ENCODE data around the gene PALLD. TPM values are rescaled to one million over a fixed set of nuclear protein-coding genes. Genes with fewer than 3 reads are reported as not detected.

PALLD gene
- total RNA-seq, 4 donors from 2014 or later = 1,036 to 2,270 (median 2,202) TPM

DNA sequence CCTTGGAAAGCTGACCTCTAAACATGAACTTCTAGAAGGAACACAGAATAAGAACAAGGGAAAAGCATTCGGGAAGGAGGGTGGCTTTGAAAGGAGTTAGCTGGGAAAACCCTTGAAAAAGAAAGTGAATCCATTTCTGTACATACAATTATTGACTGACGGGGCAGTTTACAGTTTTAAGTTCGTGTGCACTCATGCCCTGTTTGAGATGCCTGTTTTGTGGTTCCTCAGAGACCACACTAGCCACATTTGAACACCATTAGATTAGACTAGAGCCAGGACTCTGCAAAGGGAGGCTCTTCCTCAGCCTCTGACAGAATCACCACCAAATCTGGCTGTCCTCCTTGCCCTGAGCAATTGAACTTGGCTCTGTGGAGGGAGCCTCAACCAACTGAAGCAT lies 158.3 kb downstream of the PALLD start:
- Histone ChIP-seq H3K4me1 (no peaks in the 10 kb centered on the region), H3K27me3 (no peaks in the 10 kb centered on the region), H3K36me3 (no peaks in the 10 kb centered on the region), H3K9me3 (no peaks in the 10 kb centered on the region), H3K27ac (no peak overlapping the region), H3K4me3 (no peak overlapping the region)
- ATAC-seq = no peak
- TF ChIP-seq POLR2AphosphoS5 (IDR thresholded peaks at IDR 0.05) = no peak
- no peak for TF ChIP-seq EP300 (IDR thresholded peaks at IDR 0.05)
- no peak for TF ChIP-seq POLR2A (IDR thresholded peaks at IDR 0.05)
- no peak for TF ChIP-seq CTCF (IDR thresholded peaks at IDR 0.05)
- 53% methylated on average over 3 of the region's 3 CpGs; no CpG with 5 or more reads in 1 of the 2 donors for WGBS, 2 donors (ENCODE audit: low coverage in 1 of 2)

- TF ChIP-seq POLR2AphosphoS5 (IDR thresholded peaks at IDR 0.05) (peak; percentile 55), EP300 (IDR thresholded peaks at IDR 0.05) (no peak), CTCF (IDR thresholded peaks at IDR 0.05) (no peak)
- WGBS, 2 donors (ENCODE audit: low coverage in 1 of 2) = 55 to 69% methylated on average over 3 to 4 of the region's 4 CpGs
- no peaks in the 10 kb centered on the region for H3K27me3 ChIP-seq
- no peak overlapping the region for H3K27ac ChIP-seq
- no peaks in the 10 kb centered on the region for H3K4me1 ChIP-seq
- no peaks in the 10 kb centered on the region for H3K9me3 ChIP-seq
- ATAC-seq = peak; percentile 77
- H3K36me3 ChIP-seq = no peaks in the 10 kb centered on the region
- no peak overlapping the region for H3K4me3 ChIP-seq
These were observed 159.3 kb downstream of the PALLD start for GRCh38 chr4:168656055-168656660.

- no peak overlapping the region for H3K27ac ChIP-seq
- ATAC-seq = no peak
- H3K27me3 ChIP-seq = no peaks in the 10 kb centered on the region
- no peak overlapping the region for H3K4me3 ChIP-seq
- no peaks in the 10 kb centered on the region for H3K9me3 ChIP-seq
- 87 to 95% methylated on average over 2 to 3 of the region's 3 CpGs for WGBS, 2 donors (ENCODE audit: low coverage in 1 of 2)
- H3K36me3 ChIP-seq = no peaks in the 10 kb centered on the region
- peaks cover 0 to under 1% (median 0%) of the 10 kb centered on the region in 3 donors for H3K4me1 ChIP-seq
- no peak for TF ChIP-seq CTCF (IDR thresholded peaks at IDR 0.05)
- no peak for TF ChIP-seq POLR2A (IDR thresholded peaks at IDR 0.05)
- TF ChIP-seq POLR2AphosphoS5 (IDR thresholded peaks at IDR 0.05) = no peak
- no peak for TF ChIP-seq EP300 (IDR thresholded peaks at IDR 0.05)
These were observed 160.2 kb downstream of the PALLD start for GRCh38 chr4:168656946-168657473.

DNA sequence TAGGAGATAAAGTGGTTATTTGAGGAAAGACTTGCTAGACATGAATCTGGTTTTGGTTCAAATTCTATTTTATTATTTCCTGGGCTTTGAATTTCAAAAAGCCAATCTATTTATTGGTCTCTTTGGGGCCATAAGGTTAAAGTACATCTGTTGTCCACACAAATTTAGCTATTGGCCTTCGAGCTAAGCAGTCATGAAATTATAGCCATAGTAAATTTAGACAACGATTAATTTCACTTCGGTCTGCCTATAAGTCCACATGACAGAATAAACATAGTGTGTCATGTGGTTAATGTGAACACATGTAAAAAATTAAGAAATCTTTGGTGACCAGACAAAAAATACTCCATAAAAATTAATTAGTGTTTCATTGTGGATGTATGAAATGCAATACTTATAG lies 161.9 kb downstream of the PALLD start:
- Histone ChIP-seq H3K36me3 (no peaks in the 10 kb centered on the region), H3K4me1 (peaks cover 0 to 9% (median 0%) of the 10 kb centered on the region in 3 donors), H3K9me3 (no peaks in the 10 kb centered on the region), H3K27ac (no peak overlapping the region), H3K4me3 (no peak overlapping the region), H3K27me3 (no peaks in the 10 kb centered on the region)
- no peak for ATAC-seq
- 65 to 91% methylated on average over 3 of the region's 3 CpGs for WGBS, 2 donors (ENCODE audit: low coverage in 1 of 2)
- no peak for TF ChIP-seq POLR2AphosphoS5 (IDR thresholded peaks at IDR 0.05)
- no peak for TF ChIP-seq EP300 (IDR thresholded peaks at IDR 0.05)
- TF ChIP-seq CTCF (IDR thresholded peaks at IDR 0.05) = no peak
- TF ChIP-seq POLR2A (IDR thresholded peaks at IDR 0.05) = no peak

Measured in gastroesophageal sphincter (tissue), 4 donors.